MM.1S (cell line): ENCODE measurements around the gene DACT2.
"Not testable (repeated sequence)": the region's sequence is repeated elsewhere in the genome, so short reads cannot be mapped to it uniquely, and the experiment has no call there.

Source experiments
- DNase-seq: peaks from one replicate; pipeline ENCODE4 v3.0.0-alpha.2; 2015
- H2AFZ ChIP-seq: fragments of 300-600 bp; sonication (generic); 2 replicates; pipeline ENCODE4 v1.6.0; 2016; ENCODE audit warnings: antibody characterized with exemption, low read length
- H3F3A ChIP-seq: fragments of 300-600 bp; sonication (generic); 2 replicates; pipeline ENCODE4 v1.6.1; 2016; ENCODE audit warnings: mild to moderate bottlenecking, antibody characterized with exemption, low read length, moderate library complexity, mixed read lengths; ENCODE audit not compliant: insufficient read depth
- H3K27ac ChIP-seq: fragments of 300-600 bp; sonication (generic); 2 replicates; pipeline ENCODE4 v1.5.1; 2016; ENCODE audit warnings: mild to moderate bottlenecking, low read length
- H3K27me3 ChIP-seq: fragments of 300-600 bp; sonication (generic); replicated peaks from 2 replicates; pipeline ENCODE4 v1.6.0; 2016; ENCODE audit warnings: low read length; ENCODE audit not compliant: insufficient read depth
- H3K36me3 ChIP-seq: fragments of 300-600 bp; sonication (generic); replicated peaks from 2 replicates; pipeline ENCODE4 v1.6.1; 2016; ENCODE audit warnings: mild to moderate bottlenecking, low read length, mixed read lengths; ENCODE audit not compliant: insufficient read depth
- H3K4me1 ChIP-seq: fragments of 300-600 bp; sonication (generic); 2 replicates; pipeline ENCODE4 v1.6.1; 2016; ENCODE audit warnings: low read length, mixed read lengths
- H3K4me2 ChIP-seq: fragments of 300-600 bp; sonication (generic); 2 replicates; pipeline ENCODE4 v1.6.0; 2016; ENCODE audit warnings: low read depth, low read length
- H3K4me3 ChIP-seq: fragments of 300-600 bp; sonication (generic); 2 replicates; pipeline ENCODE4 v1.5.1; 2016; ENCODE audit warnings: low read length, mixed read lengths
- H3K79me2 ChIP-seq: fragments of 300-600 bp; sonication (generic); 2 replicates; pipeline ENCODE4 v1.6.1; 2016; ENCODE audit warnings: mixed run types, low read length, mixed read lengths
- H3K9ac ChIP-seq: fragments of 300-600 bp; sonication (generic); 2 replicates; pipeline ENCODE4 v1.6.1; 2016; ENCODE audit warnings: low read length, mixed read lengths
- H3K9me2 ChIP-seq: fragments of 300-600 bp; sonication (generic); replicated peaks from 2 replicates; pipeline ENCODE4 v1.6.1; 2016; ENCODE audit warnings: mild to moderate bottlenecking, low read length, mixed read lengths; ENCODE audit not compliant: insufficient read depth
- H3K9me3 ChIP-seq: fragments of 300-600 bp; sonication (generic); replicated peaks from 2 replicates; pipeline ENCODE4 v1.6.1; 2016; ENCODE audit warnings: mild to moderate bottlenecking, low read length, mixed read lengths; ENCODE audit not compliant: insufficient read depth
- H4K20me1 ChIP-seq: fragments of 300-600 bp; sonication (generic); 2 replicates; pipeline ENCODE4 v1.6.1; 2016; ENCODE audit warnings: mild to moderate bottlenecking, low read length, moderate library complexity, mixed read lengths; ENCODE audit not compliant: insufficient read depth
- EZH2 ChIP-seq: fragments of 300-600 bp; sonication (generic); optimal IDR thresholded peaks from 2 replicates; pipeline ENCODE3; 2017; ENCODE audit warnings: low read depth, mild to moderate bottlenecking, antibody characterized with exemption, low read length, mixed read lengths
- EZH2phosphoT487 ChIP-seq: fragments of 300-600 bp; sonication (generic); IDR thresholded peaks from 2 replicates; pipeline ENCODE4 v1.6.1; 2018; ENCODE audit warnings: antibody characterized with exemption, low read length
- TF ChIP-seq, protein P1 (sequence below): fragments of 300-600 bp; sonication (generic); IDR thresholded peaks from 2 replicates; pipeline ENCODE4 v1.5.1; 2016; ENCODE audit warnings: antibody characterized with exemption, low read length, mixed read lengths

Gene DACT2

DNA sequence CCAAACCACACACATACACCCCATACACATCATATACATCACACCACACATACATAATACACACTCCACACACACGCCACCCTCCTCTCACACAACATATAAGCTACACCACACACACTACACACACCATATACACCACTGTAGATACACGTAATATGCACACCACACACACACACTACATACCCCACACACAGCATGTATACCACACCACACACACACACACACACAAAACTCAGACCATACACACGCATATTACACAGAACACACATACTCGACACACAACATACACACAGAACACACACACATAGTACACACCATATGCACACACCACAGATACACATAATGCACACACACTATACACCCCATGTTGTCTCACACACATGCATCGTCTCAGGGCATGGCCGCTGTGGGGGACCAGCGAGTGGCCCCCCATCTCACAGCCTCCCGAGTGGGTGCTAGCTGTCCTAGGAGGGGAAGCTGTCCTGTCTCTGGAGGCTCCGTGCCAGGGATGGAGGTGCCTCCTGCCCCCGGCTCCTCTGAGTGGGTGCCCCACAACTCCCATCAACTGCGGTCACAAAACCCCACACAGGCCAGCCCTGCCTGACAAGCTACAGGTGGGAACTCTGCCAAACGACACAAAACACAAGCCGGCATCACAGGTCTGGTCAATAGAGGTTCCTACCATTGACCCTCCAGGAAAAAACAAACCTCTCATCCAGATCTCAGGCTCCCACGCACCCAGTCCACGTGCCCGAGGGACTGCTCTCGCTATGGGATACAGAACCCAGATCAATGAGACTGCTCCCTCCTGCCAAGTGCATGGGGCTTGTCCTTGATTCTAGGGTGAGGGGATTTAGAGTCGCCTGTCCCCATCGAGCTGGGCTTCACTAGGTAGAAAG lies 49.1 kb downstream of the DACT2 start:
- Histone ChIP-seq H4K20me1 (no peaks in the 10 kb centered on the region), H3K9me3 (no peaks in the 10 kb centered on the region), H3K9me2 (no peaks in the 10 kb centered on the region), H3F3A (no peaks in the 10 kb centered on the region), H3K4me1 (no peaks in the 10 kb centered on the region), H3K27ac (no peak overlapping the region), H3K9ac (no peak overlapping the region), H3K4me3 (no peak overlapping the region), H3K4me2 (no peak overlapping the region), H3K27me3 (peaks cover 6% of the 10 kb centered on the region), H3K79me2 (no peaks in the 10 kb centered on the region), H3K36me3 (no peaks in the 10 kb centered on the region), H2AFZ (no peak overlapping the region)
- TF ChIP-seq EZH2phosphoT487 (no peak), EZH2 (no peak)
- TF ChIP-seq, protein P1, sequence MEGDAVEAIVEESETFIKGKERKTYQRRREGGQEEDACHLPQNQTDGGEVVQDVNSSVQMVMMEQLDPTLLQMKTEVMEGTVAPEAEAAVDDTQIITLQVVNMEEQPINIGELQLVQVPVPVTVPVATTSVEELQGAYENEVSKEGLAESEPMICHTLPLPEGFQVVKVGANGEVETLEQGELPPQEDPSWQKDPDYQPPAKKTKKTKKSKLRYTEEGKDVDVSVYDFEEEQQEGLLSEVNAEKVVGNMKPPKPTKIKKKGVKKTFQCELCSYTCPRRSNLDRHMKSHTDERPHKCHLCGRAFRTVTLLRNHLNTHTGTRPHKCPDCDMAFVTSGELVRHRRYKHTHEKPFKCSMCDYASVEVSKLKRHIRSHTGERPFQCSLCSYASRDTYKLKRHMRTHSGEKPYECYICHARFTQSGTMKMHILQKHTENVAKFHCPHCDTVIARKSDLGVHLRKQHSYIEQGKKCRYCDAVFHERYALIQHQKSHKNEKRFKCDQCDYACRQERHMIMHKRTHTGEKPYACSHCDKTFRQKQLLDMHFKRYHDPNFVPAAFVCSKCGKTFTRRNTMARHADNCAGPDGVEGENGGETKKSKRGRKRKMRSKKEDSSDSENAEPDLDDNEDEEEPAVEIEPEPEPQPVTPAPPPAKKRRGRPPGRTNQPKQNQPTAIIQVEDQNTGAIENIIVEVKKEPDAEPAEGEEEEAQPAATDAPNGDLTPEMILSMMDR = no peak
- no peak for DNase-seq

DNA sequence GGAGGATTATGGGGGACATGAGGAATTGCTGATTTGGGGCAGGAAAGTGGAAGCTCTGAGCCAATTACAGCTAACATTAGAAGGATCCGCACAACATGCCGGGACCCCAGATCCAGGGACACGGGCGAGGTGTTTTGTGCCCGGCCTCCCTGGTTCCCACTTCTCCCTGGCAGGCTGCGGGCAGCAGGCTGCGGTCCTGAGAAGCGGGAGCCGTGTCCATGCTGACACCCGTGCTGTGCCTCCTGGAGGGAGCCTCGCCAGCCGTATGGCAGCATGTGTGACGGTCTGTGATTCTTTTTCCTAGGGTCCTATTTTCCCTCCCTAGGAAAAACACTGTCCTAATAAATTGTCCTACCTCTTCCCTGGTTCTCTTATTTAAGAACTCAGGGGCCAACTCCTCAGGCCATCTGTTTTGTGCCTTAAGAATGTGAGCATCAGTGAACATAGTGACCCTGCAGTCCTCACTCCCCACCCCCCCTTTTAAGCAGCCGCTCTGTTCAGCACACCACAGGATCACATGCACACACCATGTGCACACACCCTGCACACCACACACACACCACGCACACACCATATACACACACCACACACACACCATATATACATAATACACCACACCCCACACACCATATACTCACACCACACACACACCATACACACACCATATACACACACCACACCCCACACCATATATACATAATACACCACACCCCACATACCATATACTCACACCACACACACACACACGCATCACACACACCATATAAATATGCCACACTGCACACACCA lies 49.9 kb downstream of the DACT2 start:
- Histone ChIP-seq H3K27ac (no peak overlapping the region), H3K79me2 (no peaks in the 10 kb centered on the region), H2AFZ (no peak overlapping the region), H3K9me3 (no peaks in the 10 kb centered on the region), H3K4me1 (no peaks in the 10 kb centered on the region), H3K27me3 (peaks cover 6% of the 10 kb centered on the region), H3K4me2 (no peak overlapping the region), H3K9ac (no peak overlapping the region), H3F3A (no peaks in the 10 kb centered on the region), H4K20me1 (no peaks in the 10 kb centered on the region), H3K9me2 (no peaks in the 10 kb centered on the region), H3K4me3 (no peak overlapping the region), H3K36me3 (no peaks in the 10 kb centered on the region)
- TF ChIP-seq EZH2 (no peak), EZH2phosphoT487 (no peak)
- TF ChIP-seq, protein P1 = no peak
- no peak for DNase-seq

DNA sequence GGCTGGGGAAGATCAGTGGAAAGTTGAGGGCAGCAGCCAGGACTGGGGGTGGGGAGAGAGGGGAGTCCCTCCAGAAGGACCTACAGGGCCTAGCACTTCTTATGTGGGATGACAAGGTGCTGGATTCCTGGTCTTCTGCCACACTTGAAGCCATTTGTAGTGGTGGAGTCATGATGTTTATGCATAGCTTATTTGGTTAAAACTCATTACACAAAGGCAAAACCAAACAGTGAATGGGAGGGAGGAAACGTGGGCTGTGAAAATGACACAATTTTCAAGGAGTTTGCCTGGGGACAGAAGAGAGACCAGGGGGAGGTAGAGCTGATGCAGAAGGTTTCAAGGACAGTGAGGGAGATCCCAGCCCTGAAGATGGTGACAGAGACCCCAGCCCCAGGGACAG lies 50.8 kb downstream of the DACT2 start:
- Histone ChIP-seq H3K27me3 (peaks cover 6% of the 10 kb centered on the region), H3K79me2 (no peaks in the 10 kb centered on the region), H3K9ac (no peak overlapping the region), H3K9me2 (no peaks in the 10 kb centered on the region), H3K27ac (no peak overlapping the region), H3K4me1 (no peaks in the 10 kb centered on the region), H3F3A (no peaks in the 10 kb centered on the region), H3K4me3 (no peak overlapping the region), H3K4me2 (no peak overlapping the region), H4K20me1 (no peaks in the 10 kb centered on the region), H3K9me3 (no peaks in the 10 kb centered on the region), H3K36me3 (no peaks in the 10 kb centered on the region), H2AFZ (no peak overlapping the region)
- DNase-seq = no peak
- no peak for TF ChIP-seq EZH2
- no peak for TF ChIP-seq EZH2phosphoT487
- TF ChIP-seq, protein P1 = no peak

DNA sequence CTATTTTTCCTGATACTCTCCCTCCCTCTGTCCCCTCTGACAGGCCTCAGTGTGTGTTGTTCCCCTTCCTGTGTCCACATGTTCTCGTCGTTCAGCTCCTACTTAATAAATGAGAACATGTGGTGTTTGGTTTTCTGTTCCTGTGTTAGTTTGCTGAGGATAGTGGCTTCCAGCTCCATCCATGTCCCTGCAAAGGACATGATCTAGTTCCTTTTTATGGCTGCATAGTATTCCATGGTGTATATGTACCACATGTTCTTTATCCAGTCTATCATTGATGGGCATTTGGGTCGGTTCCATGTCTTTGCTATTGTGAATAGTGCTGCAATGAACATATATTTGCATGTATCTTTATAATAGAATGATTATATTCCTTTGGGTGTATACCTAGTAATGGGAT lies 51.8 kb downstream of the DACT2 start:
- H3F3A ChIP-seq, H3K27ac ChIP-seq, H3K9ac ChIP-seq, H3K4me3 ChIP-seq, H3K4me1 ChIP-seq, H3K4me2 ChIP-seq, DNase-seq, H3K9me2 ChIP-seq, H3K36me3 ChIP-seq, H2AFZ ChIP-seq, H3K27me3 ChIP-seq, H4K20me1 ChIP-seq, H3K79me2 ChIP-seq, H3K9me3 ChIP-seq: not testable (repeated sequence)
